K562 (cell line): ENCODE results near the gene HS2ST1. TPM values are rescaled to one million over a fixed set of nuclear protein-coding genes. Genes with fewer than 3 reads are reported as not detected.
A peak's percentile ranks its signal among the peaks of the same experiment; 100 is the strongest.

ENCODE experiments used
- BRD4 ChIP-seq: fragments of 200-600 bp; sonication (generic); IDR thresholded peaks from 2 replicates; pipeline ENCODE4 v1.6.1; 2017; ENCODE audit warnings: inconsistent platforms
- CXXC5 ChIP-seq: fragments of 250-450 bp; sonication (Bioruptor Pico); IDR thresholded peaks from 2 replicates; pipeline ENCODE4 v1.8.0; 2022; ENCODE audit warnings: inconsistent platforms, mild to moderate bottlenecking, moderate library complexity
- FOSL1 ChIP-seq: fragments of 200-800 bp; sonication (Bioruptor generic); conservative IDR thresholded peaks from 2 replicates; pipeline ENCODE4 v1.6.1; 2016; ENCODE audit warnings: missing genetic modification characterization, missing compliant biosample characterization
- FOXJ2 ChIP-seq: fragments of 200-800 bp; sonication (Bioruptor generic); IDR thresholded peaks from 2 replicates; pipeline ENCODE4 v1.6.1; 2016; ENCODE audit warnings: missing genetic modification characterization, missing compliant biosample characterization
- HNRNPH1 ChIP-seq: fragments of 200-400 bp; formaldehyde crosslinking; optimal IDR thresholded peaks from 2 replicates; pipeline ENCODE3; 2017; ENCODE audit warnings: low read depth, mild to moderate bottlenecking, low read length, moderate library complexity
- MTA3 ChIP-seq: fragments of 450-650 bp; formaldehyde crosslinking; IDR thresholded peaks from 2 replicates; pipeline ENCODE4 v1.6.1; 2017; ENCODE audit warnings: mild to moderate bottlenecking, borderline replicate concordance
- PCBP2 ChIP-seq: fragments of 200-400 bp; formaldehyde crosslinking; IDR thresholded peaks from 2 replicates; pipeline ENCODE4 v1.6.1; 2018; ENCODE audit warnings: low read length, low read depth, mild to moderate bottlenecking, moderate library complexity; ENCODE audit not compliant: poor library complexity, severe bottlenecking
- SMAD4 ChIP-seq: fragments of 250-450 bp; sonication (Bioruptor Pico); conservative IDR thresholded peaks from 2 replicates; pipeline ENCODE4 v1.8.0; 2021; ENCODE audit warnings: inconsistent platforms, mild to moderate bottlenecking, moderate library complexity
- TAL1 ChIP-seq: fragments of 450-650 bp; IDR thresholded peaks from 2 replicates; pipeline ENCODE4 v1.6.1; 2016; ENCODE audit warnings: mild to moderate bottlenecking
- TCF7L2 ChIP-seq: fragments of 150-350 bp; IDR thresholded peaks from 2 replicates; pipeline ENCODE4 v1.6.1; 2016; ENCODE audit warnings: low read depth, mild to moderate bottlenecking, low read length, moderate library complexity
- TFAP4 ChIP-seq: sonication (generic); formaldehyde crosslinking; IDR thresholded peaks from 2 replicates; pipeline ENCODE4 v1.8.0; 2022; ENCODE audit warnings: missing genetic modification reagents, mild to moderate bottlenecking, moderate library complexity, borderline replicate concordance
- ZFP30 ChIP-seq: fragments of 250-450 bp; sonication (Bioruptor Pico); IDR thresholded peaks from 2 replicates; pipeline ENCODE4 v1.8.0; 2022; ENCODE audit warnings: moderate library complexity, mild to moderate bottlenecking, inconsistent platforms, borderline replicate concordance
- ZNF444 ChIP-seq: fragments of 250-450 bp; sonication (Bioruptor Pico); IDR thresholded peaks from 2 replicates; pipeline ENCODE4 v1.4.0; 2020; ENCODE audit warnings: mild to moderate bottlenecking, moderate library complexity
- ZNF639 ChIP-seq, 2 experiments: fragments of 200-800 bp in 1 of 2; sonication (Bioruptor generic) in 1 of 2; sonication (generic) in 1 of 2; formaldehyde crosslinking in 1 of 2; IDR thresholded peaks in 1 of 2; conservative IDR thresholded peaks in 1 of 2; 2 replicates each; pipeline versions ENCODE4 v1.5.0 to v1.6.1; 2016 to 2020; ENCODE audit warnings: missing compliant biosample characterization in 1 of 2, missing genetic modification characterization in 1 of 2, missing genetic modification reagents in 1 of 2
- ZNF76 ChIP-seq: fragments of 250-450 bp; sonication (Bioruptor Pico); IDR thresholded peaks from 2 replicates; pipeline ENCODE4 v1.4.0; 2020; ENCODE audit warnings: mild to moderate bottlenecking, moderate library complexity, borderline replicate concordance
- polyA plus RNA-seq, 8 experiments: library from polyadenylated mRNA; depleted of rRNA in 4 of 8; stranded (reverse) in 5 of 8; unstranded in 3 of 8; fragments of >200 nt; fragmentation: Nextera tagmentation in 2 of 8; fragmentation: Illumina TruSeq in 1 of 8; extraction: Ambion mirVana in 2 of 8; extraction: Trizol in 1 of 8; gene quantifications; 2 replicates each; pipeline versions ENCODE4 v1.2.1 to v1.2.3, GENCODE V29; 2011 to 2014; ENCODE audit warnings: inconsistent platforms in 1 of 8, missing spikeins in 1 of 8
- total RNA-seq, 7 experiments: library from RNA; depleted of rRNA in 6 of 7; stranded (reverse); fragments of >200 nt in 6 of 7; fragmentation: Illumina TruSeq in 2 of 7; extraction: Trizol in 2 of 7; gene quantifications; 2 replicates each; pipeline versions ENCODE4 v1.2.1 to v1.2.3, GENCODE V29; 2011 to 2021; ENCODE audit warnings: low replicate concordance in 1 of 7
- TF ChIP-seq, protein P1 (sequence below), 2 experiments: fragments of 150-350 bp in 1 of 2; IDR thresholded peaks; 2 replicates each; pipeline ENCODE4 v1.6.1; 2012 to 2016; ENCODE audit warnings: low read depth in 2 of 2, low read length in 2 of 2, mild to moderate bottlenecking in 1 of 2, moderate library complexity in 1 of 2
- TF ChIP-seq, protein P2 (sequence below): sonication (generic); IDR thresholded peaks from 2 replicates; pipeline ENCODE4 v1.6.1; 2016
- TF ChIP-seq, protein P3 (sequence below): fragments of 450-650 bp; IDR thresholded peaks from 2 replicates; pipeline ENCODE4 v1.7.1; 2018; ENCODE audit warnings: mild to moderate bottlenecking, low read depth; ENCODE audit not compliant: partially characterized antibody

HS2ST1 gene
- total and polyA plus RNA-seq, 9 of the 15 experiments (the other 6 are each of a cell fraction or from before 2014, with no cell fraction given), result 7.7 to 43.3 (median 25.8) TPM

DNA sequence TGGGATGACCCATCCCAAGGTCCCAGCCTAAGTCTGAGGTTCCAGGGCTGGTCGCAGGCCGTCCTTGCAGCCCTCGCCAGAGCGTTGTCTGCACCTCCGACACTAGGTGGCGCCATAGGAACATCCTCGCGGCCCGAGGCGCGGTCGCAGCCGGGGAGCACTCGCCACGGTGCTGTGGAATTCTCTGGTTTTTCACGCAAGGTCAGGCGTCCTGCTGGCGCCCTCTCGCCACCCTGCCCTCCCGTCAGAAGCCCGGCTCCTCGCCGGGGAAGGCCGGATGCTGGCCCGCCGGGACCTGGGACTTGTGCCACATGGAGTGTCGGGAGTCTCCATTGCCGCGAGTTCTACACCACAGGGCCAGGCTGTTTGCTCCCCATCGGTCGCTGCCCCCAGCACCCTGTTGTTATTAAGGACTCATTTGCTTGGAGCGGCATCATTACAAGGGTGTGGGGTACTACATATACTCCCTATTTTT is 217.4 kb downstream of the HS2ST1 start (continued):
- TF ChIP-seq, protein P1, sequence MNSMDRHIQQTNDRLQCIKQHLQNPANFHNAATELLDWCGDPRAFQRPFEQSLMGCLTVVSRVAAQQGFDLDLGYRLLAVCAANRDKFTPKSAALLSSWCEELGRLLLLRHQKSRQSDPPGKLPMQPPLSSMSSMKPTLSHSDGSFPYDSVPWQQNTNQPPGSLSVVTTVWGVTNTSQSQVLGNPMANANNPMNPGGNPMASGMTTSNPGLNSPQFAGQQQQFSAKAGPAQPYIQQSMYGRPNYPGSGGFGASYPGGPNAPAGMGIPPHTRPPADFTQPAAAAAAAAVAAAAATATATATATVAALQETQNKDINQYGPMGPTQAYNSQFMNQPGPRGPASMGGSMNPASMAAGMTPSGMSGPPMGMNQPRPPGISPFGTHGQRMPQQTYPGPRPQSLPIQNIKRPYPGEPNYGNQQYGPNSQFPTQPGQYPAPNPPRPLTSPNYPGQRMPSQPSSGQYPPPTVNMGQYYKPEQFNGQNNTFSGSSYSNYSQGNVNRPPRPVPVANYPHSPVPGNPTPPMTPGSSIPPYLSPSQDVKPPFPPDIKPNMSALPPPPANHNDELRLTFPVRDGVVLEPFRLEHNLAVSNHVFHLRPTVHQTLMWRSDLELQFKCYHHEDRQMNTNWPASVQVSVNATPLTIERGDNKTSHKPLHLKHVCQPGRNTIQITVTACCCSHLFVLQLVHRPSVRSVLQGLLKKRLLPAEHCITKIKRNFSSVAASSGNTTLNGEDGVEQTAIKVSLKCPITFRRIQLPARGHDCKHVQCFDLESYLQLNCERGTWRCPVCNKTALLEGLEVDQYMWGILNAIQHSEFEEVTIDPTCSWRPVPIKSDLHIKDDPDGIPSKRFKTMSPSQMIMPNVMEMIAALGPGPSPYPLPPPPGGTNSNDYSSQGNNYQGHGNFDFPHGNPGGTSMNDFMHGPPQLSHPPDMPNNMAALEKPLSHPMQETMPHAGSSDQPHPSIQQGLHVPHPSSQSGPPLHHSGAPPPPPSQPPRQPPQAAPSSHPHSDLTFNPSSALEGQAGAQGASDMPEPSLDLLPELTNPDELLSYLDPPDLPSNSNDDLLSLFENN (IDR thresholded peaks at IDR 0.05; ENCODE audit: low read depth in 2 of 2, low read length in 2 of 2), result no peak
- TF ChIP-seq ZFP30 (no peak), FOSL1 (tag) (no peak), BRD4 (no peak), MTA3 (no peak), HNRNPH1 (no peak), ZNF639 (CRISPR knock-in tag; conservative IDR thresholded peaks at IDR 0.05 in 1 of 2, IDR thresholded peaks at IDR 0.05 in 1 of 2) (no peak), TCF7L2 (no peak), SMAD4 (CRISPR knock-in tag) (no peak), TAL1 (no peak), PCBP2 (no peak), TFAP4 (CRISPR knock-in tag) (peak; percentile 54; the same call in 1 of the 2 replicates), ZNF444 (CRISPR knock-in tag) (no peak), CXXC5 (CRISPR knock-in tag) (0 out of 2 replicates have a peak, but pooled peaks have one; percentile 28), ZNF76 (no peak), FOXJ2 (no peak)
- TF ChIP-seq, protein P2, sequence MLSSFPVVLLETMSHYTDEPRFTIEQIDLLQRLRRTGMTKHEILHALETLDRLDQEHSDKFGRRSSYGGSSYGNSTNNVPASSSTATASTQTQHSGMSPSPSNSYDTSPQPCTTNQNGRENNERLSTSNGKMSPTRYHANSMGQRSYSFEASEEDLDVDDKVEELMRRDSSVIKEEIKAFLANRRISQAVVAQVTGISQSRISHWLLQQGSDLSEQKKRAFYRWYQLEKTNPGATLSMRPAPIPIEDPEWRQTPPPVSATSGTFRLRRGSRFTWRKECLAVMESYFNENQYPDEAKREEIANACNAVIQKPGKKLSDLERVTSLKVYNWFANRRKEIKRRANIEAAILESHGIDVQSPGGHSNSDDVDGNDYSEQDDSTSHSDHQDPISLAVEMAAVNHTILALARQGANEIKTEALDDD, result no peak
- TF ChIP-seq, protein P3, sequence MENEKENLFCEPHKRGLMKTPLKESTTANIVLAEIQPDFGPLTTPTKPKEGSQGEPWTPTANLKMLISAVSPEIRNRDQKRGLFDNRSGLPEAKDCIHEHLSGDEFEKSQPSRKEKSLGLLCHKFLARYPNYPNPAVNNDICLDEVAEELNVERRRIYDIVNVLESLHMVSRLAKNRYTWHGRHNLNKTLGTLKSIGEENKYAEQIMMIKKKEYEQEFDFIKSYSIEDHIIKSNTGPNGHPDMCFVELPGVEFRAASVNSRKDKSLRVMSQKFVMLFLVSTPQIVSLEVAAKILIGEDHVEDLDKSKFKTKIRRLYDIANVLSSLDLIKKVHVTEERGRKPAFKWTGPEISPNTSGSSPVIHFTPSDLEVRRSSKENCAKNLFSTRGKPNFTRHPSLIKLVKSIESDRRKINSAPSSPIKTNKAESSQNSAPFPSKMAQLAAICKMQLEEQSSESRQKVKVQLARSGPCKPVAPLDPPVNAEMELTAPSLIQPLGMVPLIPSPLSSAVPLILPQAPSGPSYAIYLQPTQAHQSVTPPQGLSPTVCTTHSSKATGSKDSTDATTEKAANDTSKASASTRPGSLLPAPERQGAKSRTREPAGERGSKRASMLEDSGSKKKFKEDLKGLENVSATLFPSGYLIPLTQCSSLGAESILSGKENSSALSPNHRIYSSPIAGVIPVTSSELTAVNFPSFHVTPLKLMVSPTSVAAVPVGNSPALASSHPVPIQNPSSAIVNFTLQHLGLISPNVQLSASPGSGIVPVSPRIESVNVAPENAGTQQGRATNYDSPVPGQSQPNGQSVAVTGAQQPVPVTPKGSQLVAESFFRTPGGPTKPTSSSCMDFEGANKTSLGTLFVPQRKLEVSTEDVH, result no peak
